Nucleus accumbens (tissue), 56 donors: Measurements from ENCODE around the gene THBS3.
A peak's percentile ranks its signal among the peaks of the same experiment; 100 is the strongest.
"Not testable (repeated sequence)": the region's sequence is repeated elsewhere in the genome, so short reads cannot be mapped to it uniquely, and the experiment has no call there.

Source experiments
- DNase-seq, 56 donors: peaks; one replicate each; lab custom pipeline; 2025; lab: John Stamatoyannopoulos, UW

Gene THBS3

GRCh38 chr1:155236451-155236850, 28.8 kb upstream of the THBS3 start:
- DNase-seq = no peak

GRCh38 chr1:155235375-155235774, 27.7 kb upstream of the THBS3 start:
- DNase-seq = not testable (repeated sequence)

GRCh38 chr1:155233502-155233901, 25.8 kb upstream of the THBS3 start:
- not testable (repeated sequence) for DNase-seq

GRCh38 chr1:155232001-155232978, 24.6 kb upstream of the THBS3 start:
- peak in 34 of 56 donors; percentile 4 to 66 (median 22) for DNase-seq

GRCh38 chr1:155231302-155231701, 23.6 kb upstream of the THBS3 start:
- DNase-seq = not testable (repeated sequence)

GRCh38 chr1:155228096-155228427, 20.4 kb upstream of the THBS3 start:
- no peak for DNase-seq

- peak; percentile 82 to 99 (median 97) for DNase-seq
Observed at GRCh38 chr1:155227261-155228095, 19.8 kb upstream of the THBS3 start.

GRCh38 chr1:155226910-155227260, 19.2 kb upstream of the THBS3 start:
- peak in 28 of 56 donors; percentile 8 to 70 (median 53) for DNase-seq

GRCh38 chr1:155226188-155226909, 18.7 kb upstream of the THBS3 start:
- peak in 45 of 56 donors; percentile 17 to 80 (median 53) for DNase-seq

- not testable (repeated sequence) for DNase-seq
Observed at GRCh38 chr1:155225404-155225759, 17.7 kb upstream of the THBS3 start.

- DNase-seq = no peak
Observed at GRCh38 chr1:155223047-155223446, 15.3 kb upstream of the THBS3 start.

- DNase-seq = not testable (repeated sequence)
Observed at GRCh38 chr1:155220211-155220965, 12.7 kb upstream of the THBS3 start.

GRCh38 chr1:155219592-155220031, 11.9 kb upstream of the THBS3 start:
- DNase-seq = peak in 44 of 56 donors; percentile 10 to 76 (median 41)

- peak in 50 of 56 donors; percentile 7 to 82 (median 56) for DNase-seq
Observed at GRCh38 chr1:155218854-155219591, 11.3 kb upstream of the THBS3 start.

- not testable (repeated sequence) for DNase-seq
Observed at GRCh38 chr1:155214702-155215101, 7.0 kb upstream of the THBS3 start.

GRCh38 chr1:155212051-155212440, 4.3 kb upstream of the THBS3 start:
- DNase-seq = not testable (repeated sequence)

GRCh38 chr1:155211381-155212050, 3.8 kb upstream of the THBS3 start:
- peak in 1 of 56 donors; percentile 28 for DNase-seq

GRCh38 chr1:155210314-155211104, 2.8 kb upstream of the THBS3 start:
- DNase-seq = no peak
